NCI-H1105 treated with DMSO at 0.1 percent for 48 hours (cell line): ENCODE results near the gene GABRG3.
"Not testable (repeated sequence)": the region's sequence is repeated elsewhere in the genome, so short reads cannot be mapped to it uniquely, and the experiment has no call there.

ENCODE experiments used
- DNase-seq: peaks from one replicate; lab custom pipeline; 2025; lab: John Stamatoyannopoulos, UW

The GABRG3 gene

GRCh38 chr15:26996250-26996649 is 25.3 kb downstream of the GABRG3 start:
- DNase-seq, result no peak

GRCh38 chr15:27003003-27003402 is 32.0 kb downstream of the GABRG3 start:
- not testable (repeated sequence) for DNase-seq

DNA sequence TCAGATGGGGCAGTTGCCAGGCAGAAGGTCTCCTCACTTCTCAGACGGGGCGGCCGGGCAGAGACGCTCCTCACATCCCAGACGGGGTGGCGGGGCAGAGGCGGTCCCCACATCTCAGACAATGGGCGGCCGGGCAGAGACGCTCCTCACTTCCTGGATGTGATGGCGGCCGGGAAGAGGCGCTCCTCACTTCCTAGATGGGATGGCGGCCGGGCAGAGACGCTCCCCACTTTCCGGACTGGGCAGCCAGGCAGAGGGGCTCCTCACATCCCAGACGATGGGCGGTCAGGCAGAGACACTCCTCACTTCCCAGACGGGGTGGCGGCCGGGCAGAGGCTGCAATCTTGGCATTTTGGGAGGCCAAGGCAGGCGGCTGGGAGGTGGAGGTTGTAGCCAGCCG is 33.2 kb downstream of the GABRG3 start:
- DNase-seq, result not testable (repeated sequence)

DNA sequence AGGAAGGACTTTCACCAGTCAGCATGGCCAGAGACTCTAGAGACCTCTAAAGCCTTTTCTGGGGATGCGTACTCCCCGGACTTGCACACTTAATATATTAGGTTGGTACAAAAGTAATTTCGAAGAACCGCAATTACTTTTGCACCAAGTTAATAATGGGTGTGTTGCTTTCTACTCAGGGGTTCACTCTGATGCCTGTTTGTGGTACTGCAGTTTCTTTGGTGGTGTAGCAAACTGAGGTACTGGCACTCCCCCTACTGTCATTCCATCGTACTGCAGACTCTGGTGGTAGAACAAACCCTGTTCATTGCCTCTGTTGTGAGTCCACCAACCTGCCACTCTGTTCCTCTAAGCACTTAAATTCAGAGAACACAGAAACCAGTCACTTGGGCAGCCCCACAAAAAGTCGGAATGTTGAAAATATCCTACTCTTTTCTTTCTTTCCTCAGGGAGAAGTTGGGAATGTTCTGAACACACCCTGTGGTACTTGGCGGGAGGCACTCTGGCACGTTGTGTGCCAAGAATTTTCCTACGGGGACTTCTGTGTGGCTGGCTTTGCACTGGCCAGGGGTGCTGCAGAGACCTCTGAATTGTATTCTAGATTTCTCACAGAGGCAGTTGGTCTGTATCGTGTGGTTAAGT is 46.3 kb downstream of the GABRG3 start:
- peak; percentile 42 for DNase-seq

DNA sequence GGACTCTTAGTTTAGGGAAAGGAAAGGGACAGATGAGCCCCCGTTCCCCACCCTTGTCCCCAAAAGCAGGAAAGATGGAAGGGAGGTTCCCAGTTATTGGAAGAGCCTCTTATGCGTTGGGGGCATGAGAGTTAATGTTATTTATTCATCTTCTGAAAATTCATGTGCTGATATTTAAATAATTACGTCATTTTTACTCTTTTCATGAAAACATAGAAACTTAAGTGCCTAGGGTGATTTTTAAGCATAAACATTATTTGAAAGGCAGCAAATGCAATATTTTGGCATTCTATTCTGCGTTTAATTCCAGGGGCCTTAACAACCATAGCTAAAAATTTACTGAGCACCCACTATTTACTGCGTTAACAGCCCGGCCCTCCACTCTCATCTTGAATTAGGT is 48.7 kb downstream of the GABRG3 start:
- DNase-seq, result no peak

GRCh38 chr15:27025481-27025966 is 54.5 kb downstream of the GABRG3 start:
- no peak for DNase-seq

DNA sequence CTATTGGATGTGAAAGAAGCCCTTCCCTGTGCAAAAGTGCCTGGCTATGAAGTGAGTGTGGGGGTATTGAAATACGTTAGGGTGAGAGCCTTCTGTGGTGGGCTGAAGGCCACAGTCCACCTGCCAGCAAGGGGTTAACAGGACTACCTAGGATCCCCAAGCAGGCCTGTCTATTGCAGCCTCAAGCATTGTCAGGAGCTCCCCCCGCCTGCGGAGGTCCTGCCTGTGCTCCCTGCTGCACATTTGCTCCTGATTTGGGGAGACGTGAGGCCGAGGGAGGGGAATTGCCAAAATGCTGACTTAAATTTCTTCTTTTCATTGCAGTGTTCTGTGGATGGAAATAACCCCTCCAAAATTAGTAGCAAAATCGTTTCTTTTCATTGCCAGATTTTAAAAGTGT is 56.2 kb downstream of the GABRG3 start:
- DNase-seq, result no peak

GRCh38 chr15:27028858-27029477 is 58.0 kb downstream of the GABRG3 start:
- no peak for DNase-seq

GRCh38 chr15:27036210-27036609 is 65.2 kb downstream of the GABRG3 start:
- no peak for DNase-seq

DNA sequence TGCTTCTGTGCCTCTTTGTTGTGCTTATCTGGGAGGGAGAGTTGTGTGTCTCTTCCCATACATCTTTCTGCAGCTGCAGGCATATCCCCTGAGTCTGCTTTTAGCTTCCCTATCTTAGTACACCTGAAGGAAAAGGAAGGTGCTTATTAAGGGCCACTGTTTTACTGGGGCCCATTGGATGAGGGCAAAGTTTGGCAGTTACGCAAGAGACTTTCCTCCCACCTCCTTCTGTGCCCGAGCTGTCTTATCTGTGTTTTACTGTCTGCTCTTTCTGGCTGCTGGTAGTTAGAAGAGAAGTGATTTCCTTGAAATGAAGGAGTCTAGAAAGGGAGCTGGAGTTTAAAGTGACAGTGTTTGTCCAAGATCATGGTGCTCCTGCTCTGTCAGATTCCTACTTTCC is 66.5 kb downstream of the GABRG3 start:
- DNase-seq, result no peak

DNA sequence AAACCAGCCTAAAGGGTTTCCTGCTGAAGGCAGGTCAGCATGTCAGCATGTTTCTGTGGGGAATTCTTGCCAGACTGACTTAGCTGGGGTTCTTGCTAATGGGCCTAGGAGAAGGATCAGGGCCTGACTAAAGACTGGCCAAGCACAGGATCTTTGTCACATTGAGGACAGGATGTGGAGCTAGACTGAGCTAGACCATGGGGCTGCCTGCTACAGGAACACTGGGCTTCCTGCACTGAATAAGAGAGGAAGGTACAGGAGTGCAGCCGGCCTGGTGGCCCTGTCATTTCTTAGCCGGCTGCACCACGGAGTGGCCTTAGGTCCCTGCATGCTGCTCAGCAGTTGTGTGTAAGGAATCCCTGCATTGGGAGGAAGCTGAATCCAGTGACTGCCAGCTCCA is 68.2 kb downstream of the GABRG3 start:
- no peak for DNase-seq

DNA sequence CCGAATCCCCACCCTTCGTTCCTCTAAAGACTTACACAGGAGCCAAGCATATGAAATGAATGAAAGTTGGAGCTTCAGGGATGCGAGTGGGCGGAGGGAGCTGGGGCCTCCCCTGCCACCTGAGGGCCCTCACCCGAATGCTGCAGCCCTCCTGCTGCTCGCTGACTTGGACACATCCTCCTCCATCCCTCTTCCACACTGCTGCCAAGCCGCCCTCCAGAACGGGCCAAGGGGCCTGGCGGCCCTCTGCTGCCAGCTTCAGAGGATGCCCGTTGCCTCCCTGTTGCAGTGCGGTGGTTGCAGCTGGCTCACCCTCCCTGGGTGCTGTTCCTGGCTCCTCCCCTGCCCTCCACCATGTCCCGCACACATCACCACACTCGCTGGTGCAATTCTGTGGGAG is 71.2 kb downstream of the GABRG3 start:
- no peak for DNase-seq

DNA sequence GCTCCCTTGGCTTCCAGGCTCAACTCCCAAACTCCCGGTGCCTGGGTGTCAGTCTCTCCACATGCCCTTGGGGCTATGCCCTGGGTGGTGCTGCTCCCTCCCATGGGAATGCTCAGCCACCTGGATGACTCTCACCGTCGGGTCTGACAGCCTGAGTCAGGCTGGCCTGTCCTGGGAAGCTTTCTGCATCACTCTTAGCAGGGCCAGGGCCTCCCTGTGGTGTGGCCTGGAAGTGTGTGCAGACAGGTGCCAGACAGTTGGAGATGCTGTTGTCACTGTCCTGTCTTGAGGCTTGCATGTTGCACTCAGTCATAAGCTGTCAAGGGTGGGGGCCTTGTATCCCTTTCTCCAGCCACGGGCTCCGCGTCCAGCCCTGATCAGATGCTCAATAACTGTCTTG is 71.7 kb downstream of the GABRG3 start:
- no peak for DNase-seq

DNA sequence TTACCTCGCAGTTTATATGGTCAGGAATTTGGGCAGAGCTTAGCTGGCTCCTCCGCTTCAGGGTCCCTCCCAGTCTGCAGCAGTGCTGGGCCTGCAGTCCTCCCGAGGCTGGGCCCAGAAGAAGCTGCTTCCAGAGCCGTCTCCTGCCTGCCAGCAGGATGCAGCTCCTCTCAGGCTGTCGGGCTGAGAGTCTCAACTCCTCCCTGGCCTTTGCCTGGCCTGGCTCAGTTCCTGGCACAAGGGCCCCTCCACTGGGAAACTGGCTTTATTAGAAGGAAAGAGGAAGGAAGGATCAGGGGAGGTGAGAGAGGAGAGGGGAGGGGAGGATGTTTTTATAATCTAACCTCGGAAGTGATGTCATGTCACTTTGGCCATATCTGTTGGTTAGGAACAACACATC is 72.8 kb downstream of the GABRG3 start:
- DNase-seq, result no peak

GRCh38 chr15:27045796-27046195 is 74.8 kb downstream of the GABRG3 start:
- no peak for DNase-seq

GRCh38 chr15:27046880-27047279 is 75.9 kb downstream of the GABRG3 start:
- DNase-seq, result no peak

- DNase-seq, result no peak
Observed at GRCh38 chr15:27050163-27050562, 79.2 kb downstream of the GABRG3 start.

- DNase-seq, result no peak
Observed at GRCh38 chr15:27054426-27054825, 83.4 kb downstream of the GABRG3 start.

GRCh38 chr15:27057904-27058645 is 87.1 kb downstream of the GABRG3 start:
- DNase-seq, result no peak

DNA sequence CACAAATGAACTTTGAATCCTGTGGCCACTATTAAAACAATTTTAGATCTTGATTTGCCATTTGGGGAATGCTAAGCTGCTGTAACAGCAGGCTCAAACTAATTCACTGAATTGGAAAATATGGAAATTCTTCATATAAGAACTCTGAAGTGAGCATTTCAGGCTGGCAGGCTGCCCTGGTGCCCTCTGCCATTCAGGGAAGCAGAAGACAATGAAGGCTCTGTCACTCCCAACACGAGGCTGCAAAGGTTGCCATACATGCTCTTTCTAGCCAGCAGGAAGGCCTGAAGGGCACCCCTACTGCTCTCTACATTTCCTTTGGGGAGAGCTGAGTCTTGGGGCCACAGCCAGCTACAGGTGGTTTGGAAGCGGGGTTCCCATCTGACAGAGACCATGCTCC is 88.0 kb downstream of the GABRG3 start:
- DNase-seq, result no peak

- DNase-seq, result peak; percentile 13
Observed at GRCh38 chr15:27059610-27060202, 88.7 kb downstream of the GABRG3 start.

GRCh38 chr15:27061739-27062138 is 90.8 kb downstream of the GABRG3 start:
- DNase-seq, result no peak

- peak; percentile 60 for DNase-seq
Observed at GRCh38 chr15:27062951-27063350, 92.0 kb downstream of the GABRG3 start.
